Sigmoid colon (tissue), 4 donors: ENCODE measurements around the gene RABGGTA.

Experiments used
- CTCF ChIP-seq, 4 experiments: fragments of 450-650 bp in 3 of 4; fragments of 200-600 bp in 1 of 4; IDR thresholded peaks; one replicate each; pipeline ENCODE4 v1.5.1; 2016 to 2019; ENCODE audit warnings: antibody characterized with exemption in 4 of 4, mild to moderate bottlenecking in 3 of 4, moderate library complexity in 2 of 4
- EP300 ChIP-seq, 4 donors: sonication (generic); formaldehyde crosslinking; IDR thresholded peaks; one replicate each; pipeline ENCODE4 v1.6.1; 2017; ENCODE audit warnings: antibody characterized with exemption in 4 of 4
- POLR2A ChIP-seq, 2 donors: fragments of 450-650 bp; IDR thresholded peaks; one replicate each; pipeline ENCODE4 v1.6.1; 2016; ENCODE audit warnings: antibody characterized with exemption in 2 of 2, mild to moderate bottlenecking in 2 of 2, moderate library complexity in 2 of 2
- POLR2AphosphoS5 ChIP-seq, 4 donors: sonication (generic); formaldehyde crosslinking; IDR thresholded peaks; one replicate each; pipeline ENCODE4 v1.6.1; 2017; ENCODE audit warnings: antibody characterized with exemption in 4 of 4

GRCh38 chr14:24299255-24300191 is 28.1 kb upstream of the RABGGTA start, which contains the start of the genes DHRS1 and NOP9:
- TF ChIP-seq CTCF (IDR thresholded peaks at IDR 0.05): no peak
- peak in 1 of 4 donors; percentile 15 for TF ChIP-seq EP300 (IDR thresholded peaks at IDR 0.05)
- TF ChIP-seq POLR2A (IDR thresholded peaks at IDR 0.05): peak; percentile 60 to 70
- peak; percentile 90 to 94 (median 92) for TF ChIP-seq POLR2AphosphoS5 (IDR thresholded peaks at IDR 0.05)
